ENCODE data around the gene PATZ1.

DNA sequence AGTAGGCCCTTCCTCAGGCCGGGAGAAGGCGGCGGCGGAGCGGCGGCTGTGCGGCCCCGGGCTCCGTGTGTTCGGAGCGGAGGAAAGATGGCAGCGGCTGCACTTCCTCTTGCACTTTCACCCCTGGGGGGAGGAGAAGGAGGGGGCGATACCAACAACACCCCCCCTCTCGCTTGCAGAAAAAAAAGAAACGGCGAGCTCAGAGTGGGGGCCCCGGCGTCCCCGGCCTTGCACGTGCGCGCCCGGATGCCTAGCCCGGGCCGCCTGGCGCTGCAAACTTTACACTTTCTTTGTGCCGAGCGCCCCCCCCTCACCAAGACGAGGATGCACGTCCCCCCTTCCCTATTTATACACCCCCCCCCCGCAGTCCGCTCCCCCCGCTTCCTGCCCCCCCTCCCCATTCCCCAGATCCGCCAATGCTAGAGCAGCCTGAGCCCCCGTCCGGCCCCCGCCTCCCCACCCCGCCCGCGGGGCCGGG lies at the start of gene PATZ1:
- TF ChIP-seq, protein P1, sequence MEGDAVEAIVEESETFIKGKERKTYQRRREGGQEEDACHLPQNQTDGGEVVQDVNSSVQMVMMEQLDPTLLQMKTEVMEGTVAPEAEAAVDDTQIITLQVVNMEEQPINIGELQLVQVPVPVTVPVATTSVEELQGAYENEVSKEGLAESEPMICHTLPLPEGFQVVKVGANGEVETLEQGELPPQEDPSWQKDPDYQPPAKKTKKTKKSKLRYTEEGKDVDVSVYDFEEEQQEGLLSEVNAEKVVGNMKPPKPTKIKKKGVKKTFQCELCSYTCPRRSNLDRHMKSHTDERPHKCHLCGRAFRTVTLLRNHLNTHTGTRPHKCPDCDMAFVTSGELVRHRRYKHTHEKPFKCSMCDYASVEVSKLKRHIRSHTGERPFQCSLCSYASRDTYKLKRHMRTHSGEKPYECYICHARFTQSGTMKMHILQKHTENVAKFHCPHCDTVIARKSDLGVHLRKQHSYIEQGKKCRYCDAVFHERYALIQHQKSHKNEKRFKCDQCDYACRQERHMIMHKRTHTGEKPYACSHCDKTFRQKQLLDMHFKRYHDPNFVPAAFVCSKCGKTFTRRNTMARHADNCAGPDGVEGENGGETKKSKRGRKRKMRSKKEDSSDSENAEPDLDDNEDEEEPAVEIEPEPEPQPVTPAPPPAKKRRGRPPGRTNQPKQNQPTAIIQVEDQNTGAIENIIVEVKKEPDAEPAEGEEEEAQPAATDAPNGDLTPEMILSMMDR (IDR thresholded peaks at IDR 0.05), result no peak
- no peak for TF ChIP-seq ZFX (IDR thresholded peaks at IDR 0.05; ENCODE audit: borderline replicate concordance)

Measured in 22Rv1 (cell line).